HG02623 (cell line): ENCODE results near the gene MRPL42.
"Not testable (repeated sequence)": the region's sequence is repeated elsewhere in the genome, so short reads cannot be mapped to it uniquely, and the experiment has no call there.

Experiments used
- ATAC-seq: cut with Tn5 transposase; IDR thresholded peaks from one replicate; pipeline ENCODE4 v1.9.1; 2021; ENCODE audit warnings: moderate library complexity; ENCODE audit not compliant: unreplicated experiment

MRPL42 gene

GRCh38 chr12:93467351-93468007 is at the start of gene MRPL42:
Gene MRPL42, plus strand, starts transcription at chr12:93467514. Its CDS starts 1,772 bp downstream, at chr12:93469286.
- peak; percentile 86 for ATAC-seq

- no peak for ATAC-seq
These were observed 49.3 kb upstream of the MRPL42 start for GRCh38 chr12:93417967-93418480.

- ATAC-seq: no peak
These were observed 47.8 kb upstream of the MRPL42 start for GRCh38 chr12:93419388-93420034.

- ATAC-seq: no peak
These were observed 45.3 kb upstream of the MRPL42 start for GRCh38 chr12:93422050-93422449.

- ATAC-seq: peak; percentile 9
These were observed 41.4 kb upstream of the MRPL42 start for GRCh38 chr12:93425736-93426411.

- peak; percentile 34 for ATAC-seq
These were observed 40.9 kb upstream of the MRPL42 start for GRCh38 chr12:93426412-93426805.

- ATAC-seq: no peak
These were observed 39.3 kb upstream of the MRPL42 start for GRCh38 chr12:93427779-93428564.

GRCh38 chr12:93429448-93429847 is 37.9 kb upstream of the MRPL42 start:
- ATAC-seq: no peak

- ATAC-seq: no peak
These were observed 37.5 kb upstream of the MRPL42 start for GRCh38 chr12:93429852-93430251.

- ATAC-seq: no peak
These were observed 37.0 kb upstream of the MRPL42 start for GRCh38 chr12:93430280-93430679.

- ATAC-seq: not testable (repeated sequence)
These were observed 35.3 kb upstream of the MRPL42 start for GRCh38 chr12:93432031-93432430.

- ATAC-seq: no peak
These were observed 33.0 kb upstream of the MRPL42 start for GRCh38 chr12:93434256-93434865.

GRCh38 chr12:93438266-93439050 is 28.9 kb upstream of the MRPL42 start:
- no peak for ATAC-seq

- no peak for ATAC-seq
These were observed 27.1 kb upstream of the MRPL42 start for GRCh38 chr12:93440043-93440835.

- ATAC-seq: no peak
These were observed 26.2 kb upstream of the MRPL42 start for GRCh38 chr12:93441081-93441616.

- ATAC-seq: peak; percentile 76
These were observed 25.5 kb upstream of the MRPL42 start, which contains the start of gene UBE2N for GRCh38 chr12:93441617-93442410. Gene UBE2N, minus strand, starts transcription at chr12:93441947. Its CDS starts 63 bp downstream, at chr12:93441884.

- no peak for ATAC-seq
These were observed 24.6 kb upstream of the MRPL42 start for GRCh38 chr12:93442411-93443340.
